Measurements from ENCODE around the gene HK1.
A peak's percentile ranks its signal among the peaks of the same experiment; 100 is the strongest.
"Not testable (repeated sequence)": the region's sequence is repeated elsewhere in the genome, so short reads cannot be mapped to it uniquely, and the experiment has no call there.

HK1 gene

GRCh38 chr10:69278446-69278963, at the start of gene HK1:
Gene HK1, plus strand, starts transcription at chr10:69278496.
- no peak for DNase-seq (ENCODE audit: low read depth in 1 of 2, low spot score in 1 of 2)

- no peak for DNase-seq (ENCODE audit: low read depth in 1 of 2, low spot score in 1 of 2)
Observed at GRCh38 chr10:69229616-69229916, 48.7 kb upstream of the HK1 start.

- no peak for DNase-seq (ENCODE audit: low read depth in 1 of 2, low spot score in 1 of 2)
Observed at GRCh38 chr10:69230128-69230527, 48.2 kb upstream of the HK1 start.

GRCh38 chr10:69232252-69232651, 46.0 kb upstream of the HK1 start:
- no peak for DNase-seq (ENCODE audit: low read depth in 1 of 2, low spot score in 1 of 2)

- DNase-seq (ENCODE audit: low read depth in 1 of 2, low spot score in 1 of 2): no peak
Observed at GRCh38 chr10:69232736-69233480, 45.4 kb upstream of the HK1 start.

- no peak for DNase-seq (ENCODE audit: low read depth in 1 of 2, low spot score in 1 of 2)
Observed at GRCh38 chr10:69234447-69234846, 43.8 kb upstream of the HK1 start.

- DNase-seq (ENCODE audit: low read depth in 1 of 2, low spot score in 1 of 2): peak; percentile 79 to 90
Observed at GRCh38 chr10:69237528-69238159, 40.7 kb upstream of the HK1 start.

- no peak for DNase-seq (ENCODE audit: low read depth in 1 of 2, low spot score in 1 of 2)
Observed at GRCh38 chr10:69239136-69239535, 39.2 kb upstream of the HK1 start.

- no peak for DNase-seq (ENCODE audit: low read depth in 1 of 2, low spot score in 1 of 2)
Observed at GRCh38 chr10:69239816-69240434, 38.4 kb upstream of the HK1 start.

- no peak for DNase-seq (ENCODE audit: low read depth in 1 of 2, low spot score in 1 of 2)
Observed at GRCh38 chr10:69240455-69240854, 37.8 kb upstream of the HK1 start.

GRCh38 chr10:69241575-69241974, 36.7 kb upstream of the HK1 start:
- no peak for DNase-seq (ENCODE audit: low read depth in 1 of 2, low spot score in 1 of 2)

- DNase-seq (ENCODE audit: low read depth in 1 of 2, low spot score in 1 of 2): no peak
Observed at GRCh38 chr10:69242040-69242851, 36.0 kb upstream of the HK1 start.

GRCh38 chr10:69242852-69243212, 35.5 kb upstream of the HK1 start:
- DNase-seq (ENCODE audit: low read depth in 1 of 2, low spot score in 1 of 2): no peak

GRCh38 chr10:69243817-69244216, 34.5 kb upstream of the HK1 start:
- DNase-seq (ENCODE audit: low read depth in 1 of 2, low spot score in 1 of 2): no peak

- DNase-seq (ENCODE audit: low read depth in 1 of 2, low spot score in 1 of 2): no peak
Observed at GRCh38 chr10:69246036-69246435, 32.3 kb upstream of the HK1 start.

- no peak for DNase-seq (ENCODE audit: low read depth in 1 of 2, low spot score in 1 of 2)
Observed at GRCh38 chr10:69246581-69247312, 31.5 kb upstream of the HK1 start.

GRCh38 chr10:69247313-69247710, 31.0 kb upstream of the HK1 start:
- no peak for DNase-seq (ENCODE audit: low read depth in 1 of 2, low spot score in 1 of 2)

GRCh38 chr10:69248117-69248730, 30.1 kb upstream of the HK1 start:
- no peak for DNase-seq (ENCODE audit: low read depth in 1 of 2, low spot score in 1 of 2)

- DNase-seq (ENCODE audit: low read depth in 1 of 2, low spot score in 1 of 2): no peak
Observed at GRCh38 chr10:69250041-69250440, 28.3 kb upstream of the HK1 start.

- DNase-seq (ENCODE audit: low read depth in 1 of 2, low spot score in 1 of 2): not testable (repeated sequence)
Observed at GRCh38 chr10:69251417-69251816, 26.9 kb upstream of the HK1 start.

- DNase-seq (ENCODE audit: low read depth in 1 of 2, low spot score in 1 of 2): no peak
Observed at GRCh38 chr10:69253171-69253570, 25.1 kb upstream of the HK1 start.
